Measurements from ENCODE around the gene ZBTB17. TPM values are rescaled to one million over a fixed set of nuclear protein-coding genes. Genes with fewer than 3 reads are reported as not detected.
A peak's percentile ranks its signal among the peaks of the same experiment; 100 is the strongest.

ZBTB17 gene
- total RNA-seq, 1 donor from 2014 or later = 24.7 TPM

DNA sequence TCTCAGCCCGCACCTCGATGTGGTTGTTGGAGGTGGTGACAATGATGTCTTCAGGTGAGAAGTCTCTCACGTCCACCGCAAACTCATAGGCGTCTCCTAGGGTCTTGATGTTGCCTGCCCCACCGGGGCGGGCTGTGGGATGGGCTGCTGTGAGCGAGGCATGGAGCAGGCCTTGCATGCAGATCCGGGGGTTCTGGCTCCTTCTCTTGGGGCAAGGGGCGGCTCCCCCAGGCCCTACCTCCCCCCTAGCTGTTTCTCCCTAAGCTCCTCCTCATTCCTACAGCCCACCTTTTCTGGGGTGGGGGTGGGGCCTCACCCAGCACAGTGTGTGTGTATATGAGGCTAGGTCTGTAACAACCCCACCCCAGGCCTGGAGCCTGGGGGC, 41.2 kb upstream of the ZBTB17 start:
- peaks cover 91% of the 10 kb centered on the region for H3K4me1 ChIP-seq
- H3K27ac ChIP-seq (replicated peaks) = peak overlapping the region; percentile 97
- peak overlapping the region; percentile 74 for H3K4me3 ChIP-seq
- H3K27me3 ChIP-seq (ENCODE audit: low read depth) = no peaks in the 10 kb centered on the region
- intact Hi-C loops (cut with micrococcal nuclease) = no loop called here
- DNase-seq = no peak
- no peaks in the 10 kb centered on the region for H3K9me3 ChIP-seq (replicated peaks)
- TF ChIP-seq, protein P1, sequence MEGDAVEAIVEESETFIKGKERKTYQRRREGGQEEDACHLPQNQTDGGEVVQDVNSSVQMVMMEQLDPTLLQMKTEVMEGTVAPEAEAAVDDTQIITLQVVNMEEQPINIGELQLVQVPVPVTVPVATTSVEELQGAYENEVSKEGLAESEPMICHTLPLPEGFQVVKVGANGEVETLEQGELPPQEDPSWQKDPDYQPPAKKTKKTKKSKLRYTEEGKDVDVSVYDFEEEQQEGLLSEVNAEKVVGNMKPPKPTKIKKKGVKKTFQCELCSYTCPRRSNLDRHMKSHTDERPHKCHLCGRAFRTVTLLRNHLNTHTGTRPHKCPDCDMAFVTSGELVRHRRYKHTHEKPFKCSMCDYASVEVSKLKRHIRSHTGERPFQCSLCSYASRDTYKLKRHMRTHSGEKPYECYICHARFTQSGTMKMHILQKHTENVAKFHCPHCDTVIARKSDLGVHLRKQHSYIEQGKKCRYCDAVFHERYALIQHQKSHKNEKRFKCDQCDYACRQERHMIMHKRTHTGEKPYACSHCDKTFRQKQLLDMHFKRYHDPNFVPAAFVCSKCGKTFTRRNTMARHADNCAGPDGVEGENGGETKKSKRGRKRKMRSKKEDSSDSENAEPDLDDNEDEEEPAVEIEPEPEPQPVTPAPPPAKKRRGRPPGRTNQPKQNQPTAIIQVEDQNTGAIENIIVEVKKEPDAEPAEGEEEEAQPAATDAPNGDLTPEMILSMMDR (IDR thresholded peaks at IDR 0.05; ENCODE audit: borderline replicate concordance) = no peak
- peaks cover 10% of the 10 kb centered on the region for H3K36me3 ChIP-seq

DNA sequence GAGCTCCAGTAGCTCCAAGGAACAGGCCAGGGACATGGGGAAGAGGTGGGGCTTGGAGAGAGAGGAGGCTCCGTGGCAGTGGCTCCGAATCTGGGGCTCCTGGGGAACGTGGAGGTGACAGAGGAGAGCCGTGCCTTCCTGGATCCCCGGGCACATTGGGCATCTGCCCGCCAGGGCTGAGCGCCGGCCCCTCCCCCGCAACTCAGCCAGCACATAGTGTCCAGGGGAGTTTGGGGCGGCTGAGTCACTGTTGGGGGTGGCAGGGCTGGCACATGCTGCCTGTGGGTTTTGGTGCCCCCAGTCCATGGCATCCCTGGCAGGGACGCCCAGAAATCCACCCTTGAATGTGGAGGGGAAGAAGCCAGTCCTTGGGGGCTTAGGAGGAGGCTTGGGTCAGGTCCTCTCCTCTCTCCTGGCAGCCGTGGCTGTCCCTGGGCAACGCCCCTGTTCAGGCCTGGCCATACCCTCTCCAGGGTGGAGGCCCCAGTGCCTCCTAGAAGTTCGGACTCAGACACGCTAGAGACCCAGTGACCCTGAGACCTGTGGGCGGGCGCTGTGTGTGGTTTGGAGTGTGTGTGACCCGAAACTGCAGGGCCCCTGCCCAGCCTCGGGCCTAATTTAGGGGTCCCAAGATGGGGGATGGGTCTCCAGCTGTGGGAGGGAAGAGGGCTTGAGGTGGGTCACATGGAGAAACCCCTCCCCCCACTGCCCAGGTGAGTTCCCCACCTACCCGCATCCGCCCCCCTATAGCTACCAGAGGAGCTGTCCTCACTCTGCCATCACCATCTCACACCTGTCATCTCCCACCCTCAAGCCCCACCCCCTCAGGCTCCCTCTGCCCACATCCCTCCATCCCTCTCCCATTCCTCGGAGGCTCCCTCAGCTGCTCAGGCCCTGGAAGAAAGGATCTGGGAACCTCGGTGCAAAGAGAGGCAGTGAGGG, 40.3 kb upstream of the ZBTB17 start:
- H3K36me3 ChIP-seq = peaks cover 10% of the 10 kb centered on the region
- peak; percentile 54 for DNase-seq
- H3K9me3 ChIP-seq (replicated peaks) = no peaks in the 10 kb centered on the region
- intact Hi-C loops (cut with micrococcal nuclease) = no loop called here
- H3K4me1 ChIP-seq = peaks cover 85% of the 10 kb centered on the region
- TF ChIP-seq, protein P1 (IDR thresholded peaks at IDR 0.05; ENCODE audit: borderline replicate concordance) = no peak
- H3K4me3 ChIP-seq = peak overlapping the region; percentile 74
- H3K27me3 ChIP-seq (ENCODE audit: low read depth) = no peaks in the 10 kb centered on the region
- H3K27ac ChIP-seq (replicated peaks) = peak overlapping the region; percentile 97

DNA sequence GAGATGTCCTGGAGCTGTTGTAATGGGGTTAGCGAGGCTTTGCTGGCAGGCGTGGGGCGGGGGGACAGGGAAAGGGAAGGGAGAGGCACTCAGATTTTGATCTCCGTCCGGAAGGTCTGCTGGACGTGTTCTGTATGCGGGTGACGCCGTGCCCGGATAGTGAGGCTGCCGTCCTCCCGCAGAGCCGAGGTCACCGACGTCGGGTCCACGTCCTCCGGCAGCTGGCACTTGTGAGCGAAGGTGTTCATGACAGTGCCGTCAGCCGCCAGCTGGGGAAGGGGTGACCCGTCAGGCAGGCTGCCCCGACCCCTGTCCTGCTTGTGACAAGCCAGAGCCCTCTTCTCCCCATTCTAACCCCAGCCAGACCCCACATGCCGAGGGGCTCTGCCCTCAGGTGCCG, 39.6 kb upstream of the ZBTB17 start:
- Histone ChIP-seq H3K4me1 (peaks cover 78% of the 10 kb centered on the region), H3K36me3 (peaks cover 10% of the 10 kb centered on the region), H3K4me3 (peak overlapping the region; percentile 74), H3K27ac (replicated peaks) (peak overlapping the region; percentile 97), H3K27me3 (ENCODE audit: low read depth) (no peaks in the 10 kb centered on the region), H3K9me3 (replicated peaks) (no peaks in the 10 kb centered on the region)
- TF ChIP-seq, protein P1 (IDR thresholded peaks at IDR 0.05; ENCODE audit: borderline replicate concordance) = no peak
- DNase-seq = peak; percentile 24
- intact Hi-C loops (cut with micrococcal nuclease) = no loop called here

DNA sequence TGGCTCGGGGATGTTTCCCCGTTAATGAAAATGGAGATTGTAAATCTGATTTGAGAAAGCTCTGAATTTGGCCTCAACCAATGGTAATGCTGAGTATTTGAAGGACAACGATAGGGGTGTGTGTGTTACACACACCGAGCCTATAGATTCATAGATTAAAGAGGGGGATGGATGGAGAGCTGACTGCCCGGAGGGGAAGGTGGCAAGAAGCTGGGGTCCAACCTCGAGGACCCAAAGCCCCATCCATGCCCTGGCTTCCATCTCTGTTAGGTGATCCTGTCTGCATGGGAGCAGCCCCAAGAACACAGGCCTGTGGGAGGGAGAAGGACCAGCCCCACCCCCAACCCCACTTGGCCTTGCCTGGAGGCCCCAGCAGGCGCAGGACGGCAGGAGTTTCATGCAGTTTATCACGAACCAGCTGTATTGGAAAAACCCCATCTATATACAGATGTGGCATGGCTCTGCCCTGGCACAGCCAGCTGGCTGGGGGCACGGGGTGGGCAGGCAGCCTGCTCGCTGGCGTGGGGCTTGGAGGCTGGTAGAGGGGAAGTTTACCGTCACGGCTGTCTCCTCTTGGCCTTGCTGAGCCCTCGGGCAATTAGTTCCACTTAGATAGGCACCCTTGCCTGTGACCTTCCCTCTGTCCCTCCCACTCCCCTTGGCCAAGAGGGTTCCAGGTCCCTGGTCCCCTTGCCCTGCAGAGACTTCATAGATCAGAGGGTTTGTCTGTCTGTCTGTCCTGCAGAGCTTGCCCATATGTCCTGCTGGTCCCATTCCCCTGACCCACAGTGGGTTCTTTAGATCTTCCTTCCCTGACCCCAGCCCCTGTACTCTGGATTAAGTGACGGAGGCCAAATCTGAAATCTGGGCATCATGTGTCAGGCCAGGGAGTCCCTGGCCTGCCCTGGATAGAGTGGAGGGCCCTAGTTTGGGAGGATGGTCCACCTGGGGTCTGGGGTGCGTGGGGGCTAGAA, 38.9 kb upstream of the ZBTB17 start:
- Histone ChIP-seq H3K4me1 (peaks cover 71% of the 10 kb centered on the region), H3K27me3 (ENCODE audit: low read depth) (no peaks in the 10 kb centered on the region), H3K4me3 (peak overlapping the region; percentile 74), H3K9me3 (replicated peaks) (no peaks in the 10 kb centered on the region), H3K36me3 (peaks cover 10% of the 10 kb centered on the region), H3K27ac (replicated peaks) (peak overlapping the region; percentile 97)
- intact Hi-C loops (cut with micrococcal nuclease) = no loop called here
- TF ChIP-seq, protein P1 (IDR thresholded peaks at IDR 0.05; ENCODE audit: borderline replicate concordance) = no peak
- peak; percentile 63 for DNase-seq

DNA sequence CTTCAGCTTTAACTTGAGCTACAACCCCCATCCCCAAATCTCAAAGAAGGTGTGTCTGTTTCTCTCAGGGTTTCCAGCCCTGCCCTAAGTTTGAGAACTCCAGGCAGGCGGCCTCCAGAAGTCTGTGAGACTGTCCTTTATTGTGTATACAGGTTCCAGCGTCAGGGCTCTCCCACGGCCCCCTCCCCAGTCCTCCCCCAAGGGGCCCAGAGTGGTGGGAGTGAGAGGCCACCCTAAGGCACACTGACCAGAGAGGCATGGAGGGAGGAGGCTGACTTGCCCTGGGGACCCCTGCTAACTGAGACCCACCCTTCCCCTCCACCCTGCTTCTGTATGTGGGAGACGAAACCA, 38.0 kb upstream of the ZBTB17 start:
- Histone ChIP-seq H3K36me3 (peaks cover 10% of the 10 kb centered on the region), H3K27me3 (ENCODE audit: low read depth) (no peaks in the 10 kb centered on the region), H3K4me1 (peaks cover 63% of the 10 kb centered on the region), H3K9me3 (replicated peaks) (no peaks in the 10 kb centered on the region), H3K4me3 (peak overlapping the region; percentile 74), H3K27ac (replicated peaks) (peak overlapping the region; percentile 97)
- no peak for DNase-seq
- TF ChIP-seq, protein P1 (IDR thresholded peaks at IDR 0.05; ENCODE audit: borderline replicate concordance) = no peak
- intact Hi-C loops (cut with micrococcal nuclease) = no loop called here
